ENCODE data around the gene BRI3.

The BRI3 gene

DNA sequence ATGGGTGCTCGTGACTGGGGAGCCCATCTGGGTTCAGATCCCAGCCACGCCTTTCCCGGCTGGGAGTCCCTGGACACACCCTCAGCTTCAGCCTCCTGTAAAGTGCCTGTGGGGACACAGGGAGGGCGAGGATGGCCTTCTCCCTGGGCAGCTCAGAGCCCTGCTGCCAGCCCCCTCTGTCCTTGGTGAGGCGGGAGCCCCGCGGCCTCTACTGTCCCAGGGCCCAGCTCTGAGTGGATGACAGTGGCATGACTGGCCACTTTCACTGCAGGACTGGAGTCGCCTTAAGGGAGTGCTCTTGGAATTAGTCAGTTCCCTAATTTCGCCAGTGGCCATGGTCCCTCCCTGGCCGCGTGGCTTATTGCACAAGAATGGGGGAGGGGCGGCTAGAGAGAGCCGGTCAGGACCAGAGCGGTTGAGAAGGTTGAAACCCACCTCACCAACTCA is 4.6 kb downstream of the BRI3 start:
- H3K27ac ChIP-seq, result peak overlapping the region; percentile 40
- TF ChIP-seq CTCF (IDR thresholded peaks at IDR 0.05; ENCODE audit: low read depth, low read length, missing control alignments), result no peak
- peak; percentile 24 for DNase-seq
- H3K4me3 ChIP-seq (ENCODE audit: low read depth, low read length), result peak overlapping the region; percentile 29
- H3K27me3 ChIP-seq (replicated peaks), result no peaks in the 10 kb centered on the region
- peaks cover 40% of the 10 kb centered on the region for H3K36me3 ChIP-seq (replicated peaks)
- in situ Hi-C loops (cut with HindIII; ENCODE audit: low pct_ligation_motif_present, low sequenced_read_pairs), result loop anchor here (25.0 kb wide), 1 partner anchor 576 kb away; the partner anchor contains the start of gene TMEM130

DNA sequence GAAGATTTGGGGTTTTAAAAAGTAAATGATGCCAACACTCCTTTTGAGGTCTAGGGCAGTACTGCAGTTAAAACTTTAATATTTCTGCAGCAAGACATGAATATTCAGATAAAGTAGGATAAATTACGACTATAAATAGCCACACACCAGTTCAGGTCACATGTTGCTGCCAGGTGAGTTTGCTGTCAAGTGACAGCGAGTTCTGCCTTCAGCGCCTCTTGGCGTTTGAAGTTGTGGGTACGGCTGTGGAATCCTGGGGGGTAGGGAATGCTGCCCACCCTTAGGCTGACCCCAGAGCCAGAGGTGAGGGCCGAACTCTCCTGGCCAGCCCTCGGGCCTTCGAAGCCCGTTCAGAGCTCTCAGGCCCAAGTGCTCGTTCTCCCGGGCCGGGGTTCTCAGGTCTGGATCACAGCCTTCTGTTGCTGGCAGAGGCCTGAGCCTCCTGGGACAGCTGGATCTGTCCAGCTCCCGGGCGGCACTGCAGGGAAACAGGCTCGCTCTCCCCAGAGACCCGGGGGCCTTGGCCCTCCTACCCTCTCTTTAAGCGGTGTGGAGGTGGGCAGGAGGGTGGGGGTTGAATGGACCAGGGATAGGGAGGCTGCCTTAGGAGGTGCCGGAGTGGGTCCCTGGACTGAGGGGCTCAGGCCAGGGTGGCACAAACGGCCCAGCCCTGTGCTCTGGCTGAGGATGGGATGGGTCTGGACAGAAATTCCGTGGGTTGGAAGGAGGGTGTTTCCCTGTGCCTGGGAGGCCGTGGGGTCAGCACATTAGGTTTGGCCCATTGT is 5.4 kb downstream of the BRI3 start:
- no peak for DNase-seq
- no peak for TF ChIP-seq CTCF (IDR thresholded peaks at IDR 0.05; ENCODE audit: low read depth, low read length, missing control alignments)
- in situ Hi-C loops (cut with HindIII; ENCODE audit: low pct_ligation_motif_present, low sequenced_read_pairs), result loop anchor here (25.0 kb wide), 1 partner anchor 575 kb away; the partner anchor contains the start of gene TMEM130
- no peaks in the 10 kb centered on the region for H3K27me3 ChIP-seq (replicated peaks)
- H3K27ac ChIP-seq, result peak overlapping the region; percentile 40
- H3K36me3 ChIP-seq (replicated peaks), result peaks cover 46% of the 10 kb centered on the region
- H3K4me3 ChIP-seq (ENCODE audit: low read depth, low read length), result no peak overlapping the region

DNA sequence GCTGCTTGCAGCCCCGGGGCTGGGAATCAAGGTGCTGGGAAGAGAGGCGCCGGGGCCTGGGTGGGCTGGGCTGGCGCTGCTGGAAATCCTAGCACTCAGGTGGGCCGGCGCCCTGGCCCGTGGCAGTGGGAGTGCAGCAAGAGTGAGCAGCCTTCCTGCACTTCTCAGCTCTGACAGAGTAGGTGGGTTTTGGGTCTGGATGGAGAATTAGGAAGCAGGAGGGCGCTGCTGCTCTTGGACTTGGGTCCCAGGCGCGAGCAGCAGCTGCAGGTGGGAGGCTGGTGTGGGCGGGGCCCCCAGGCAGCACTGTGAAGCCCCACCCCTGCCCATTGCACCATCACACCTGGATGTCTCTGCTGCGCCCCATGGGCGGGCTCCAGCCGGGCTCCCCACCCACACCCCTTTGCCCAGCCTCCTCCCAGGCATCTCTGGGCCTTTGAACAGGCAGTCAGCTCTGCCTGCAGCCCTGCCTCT is 6.0 kb downstream of the BRI3 start:
- TF ChIP-seq CTCF (IDR thresholded peaks at IDR 0.05; ENCODE audit: low read depth, low read length, missing control alignments), result no peak
- in situ Hi-C loops (cut with HindIII; ENCODE audit: low pct_ligation_motif_present, low sequenced_read_pairs), result loop anchor here (25.0 kb wide), 1 partner anchor 575 kb away; the partner anchor contains the start of gene TMEM130
- no peak overlapping the region for H3K4me3 ChIP-seq (ENCODE audit: low read depth, low read length)
- no peaks in the 10 kb centered on the region for H3K27me3 ChIP-seq (replicated peaks)
- no peak for DNase-seq
- no peak overlapping the region for H3K27ac ChIP-seq
- H3K36me3 ChIP-seq (replicated peaks), result peaks cover 51% of the 10 kb centered on the region

DNA sequence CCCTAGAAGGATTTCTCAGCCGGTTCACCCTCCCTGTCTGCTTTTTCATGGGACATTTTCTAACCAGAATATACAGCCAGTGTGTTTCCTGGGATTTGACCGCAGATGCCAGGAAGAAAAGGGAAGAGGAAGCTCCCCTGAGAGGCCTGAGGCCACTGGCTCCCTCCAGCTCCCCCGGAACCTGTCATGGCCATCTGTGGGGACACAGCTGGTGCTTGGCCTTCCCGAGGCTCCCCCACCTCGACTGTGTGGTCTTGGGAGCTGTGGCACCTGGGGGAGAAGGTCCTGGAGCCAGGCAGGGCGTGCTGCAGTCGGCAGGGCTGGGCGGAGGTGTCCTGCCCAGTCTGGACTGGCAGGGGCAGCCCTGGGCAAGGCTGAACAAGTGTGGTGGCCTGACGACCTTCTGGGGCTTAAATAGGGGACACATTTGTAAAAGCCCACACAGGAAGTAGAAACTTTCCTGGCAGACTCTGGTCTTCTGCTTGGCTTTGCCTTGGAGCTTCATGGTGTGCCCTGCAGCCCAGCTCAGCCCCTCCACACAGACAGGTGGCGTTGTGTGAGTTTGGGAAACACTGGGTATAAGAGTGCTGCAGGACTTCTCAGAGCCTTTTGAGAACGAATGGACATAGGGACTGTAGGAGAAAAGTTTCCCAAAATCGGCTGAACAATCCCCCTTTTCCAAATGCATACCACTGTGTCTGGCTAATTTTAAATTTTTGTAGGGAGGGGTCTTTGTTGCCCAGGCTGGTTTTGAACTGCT is 6.8 kb downstream of the BRI3 start:
- in situ Hi-C loops (cut with HindIII; ENCODE audit: low pct_ligation_motif_present, low sequenced_read_pairs), result loop anchor here (25.0 kb wide), 1 partner anchor 574 kb away; the partner anchor contains the start of gene TMEM130
- Histone ChIP-seq H3K36me3 (replicated peaks) (peaks cover 58% of the 10 kb centered on the region), H3K27ac (no peak overlapping the region)

More for the DNA sequence above, 6.8 kb downstream of the BRI3 start:
- DNase-seq, result no peak
- TF ChIP-seq CTCF (IDR thresholded peaks at IDR 0.05; ENCODE audit: low read depth, low read length, missing control alignments), result peak; percentile 8
- Histone ChIP-seq H3K4me3 (ENCODE audit: low read depth, low read length) (no peak overlapping the region), H3K27me3 (replicated peaks) (no peaks in the 10 kb centered on the region)

Measured in brain microvascular endothelial cell (primary cell).